NCI-H2196 (cell line): ENCODE results near the gene MAML3.
A peak's percentile ranks its signal among the peaks of the same experiment; 100 is the strongest.

ENCODE experiments used
- DNase-seq: peaks from one replicate; lab custom pipeline; 2025; ENCODE audit not compliant: unreplicated experiment; lab: John Stamatoyannopoulos, UW

The MAML3 gene

DNA sequence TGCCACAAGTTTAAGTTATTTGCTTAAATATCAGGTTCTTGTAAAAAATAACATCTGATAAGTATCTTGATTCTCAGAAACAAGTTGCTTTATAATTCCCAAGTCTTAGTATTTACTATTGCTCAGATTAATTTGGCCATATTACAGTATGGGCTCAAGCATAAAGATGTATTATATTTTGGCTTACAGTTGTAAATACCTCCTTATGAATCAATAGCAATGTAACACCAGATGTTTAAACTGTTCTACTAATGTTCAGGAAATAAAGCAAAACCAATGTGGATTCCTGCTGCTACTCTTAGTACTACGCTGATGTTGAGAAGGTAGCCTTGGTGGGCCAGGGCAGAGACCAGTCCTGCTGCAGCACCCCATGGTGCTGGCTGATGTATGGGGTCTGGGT, 385.6 kb downstream of the MAML3 start:
- no peak for DNase-seq

DNA sequence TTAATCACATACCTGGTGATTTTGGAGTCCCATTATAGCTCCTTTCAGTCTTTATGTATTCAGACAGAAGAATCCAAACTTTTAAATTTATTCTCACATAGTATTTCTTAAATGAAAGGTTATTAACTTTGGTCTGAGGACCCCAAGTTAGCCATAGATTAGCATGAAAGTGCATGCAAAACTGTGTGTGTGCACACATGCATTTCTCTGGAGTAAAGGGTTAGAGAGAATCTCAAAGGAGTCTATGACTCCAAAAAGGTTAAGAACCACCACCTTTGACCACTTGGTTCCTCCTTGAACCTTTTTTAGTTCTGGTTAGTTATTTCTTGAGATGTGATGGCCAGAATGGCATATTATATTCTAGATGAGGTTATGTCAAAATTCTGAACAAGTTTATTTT, 386.4 kb downstream of the MAML3 start:
- DNase-seq: no peak

- DNase-seq: no peak
These were observed 386.8 kb downstream of the MAML3 start for GRCh38 chr4:139767168-139767567.

- DNase-seq: no peak
These were observed 389.2 kb downstream of the MAML3 start for GRCh38 chr4:139764686-139765310.

GRCh38 chr4:139764182-139764581, 389.8 kb downstream of the MAML3 start:
- no peak for DNase-seq

- no peak for DNase-seq
These were observed 390.3 kb downstream of the MAML3 start for GRCh38 chr4:139763672-139764071.

- DNase-seq: no peak
These were observed 390.8 kb downstream of the MAML3 start for GRCh38 chr4:139763205-139763604.

GRCh38 chr4:139762720-139763119, 391.3 kb downstream of the MAML3 start:
- DNase-seq: no peak

GRCh38 chr4:139761461-139761860, 392.5 kb downstream of the MAML3 start:
- no peak for DNase-seq

- no peak for DNase-seq
These were observed 393.4 kb downstream of the MAML3 start for GRCh38 chr4:139760567-139760966.

DNA sequence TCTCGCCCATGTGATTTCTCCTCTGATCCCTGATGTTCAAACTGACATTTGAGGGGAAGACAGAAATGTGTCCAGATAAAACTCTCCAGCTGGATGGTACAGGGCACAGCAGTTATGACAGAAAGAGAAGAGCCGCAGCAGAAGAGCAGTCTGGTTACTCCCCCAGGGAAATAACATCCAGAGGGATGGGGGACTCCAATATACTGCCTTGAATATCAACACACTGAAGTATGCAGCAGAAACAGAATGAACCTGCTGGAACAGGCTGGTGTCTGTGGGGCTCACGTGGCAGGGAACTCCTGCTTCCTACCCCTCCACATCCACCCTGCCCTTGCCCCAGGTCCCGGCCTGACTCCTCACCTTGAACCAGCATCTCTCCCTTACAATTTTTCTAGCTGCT, 394.9 kb downstream of the MAML3 start:
- no peak for DNase-seq

- no peak for DNase-seq
These were observed 397.4 kb downstream of the MAML3 start for GRCh38 chr4:139756391-139757180.

DNA sequence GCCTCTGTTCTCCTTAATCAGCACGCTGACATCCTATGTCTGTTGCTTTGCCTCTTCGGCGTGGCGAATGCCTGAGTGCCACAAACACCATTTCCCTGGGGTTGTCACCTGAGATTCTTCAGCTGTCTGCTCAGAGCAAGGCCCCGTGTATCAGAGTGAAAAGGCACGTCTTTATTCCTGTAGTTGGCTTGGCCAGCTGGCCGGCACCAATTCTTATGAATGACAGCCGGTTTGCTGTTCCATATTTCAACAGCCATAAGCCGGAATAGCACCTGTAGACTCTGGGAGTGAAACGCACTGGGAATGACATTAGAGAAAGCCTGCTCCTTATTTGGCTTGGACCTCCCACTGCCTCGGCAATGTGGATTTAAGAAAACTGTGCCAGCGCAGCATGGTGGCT, 399.0 kb downstream of the MAML3 start:
- DNase-seq: no peak

DNA sequence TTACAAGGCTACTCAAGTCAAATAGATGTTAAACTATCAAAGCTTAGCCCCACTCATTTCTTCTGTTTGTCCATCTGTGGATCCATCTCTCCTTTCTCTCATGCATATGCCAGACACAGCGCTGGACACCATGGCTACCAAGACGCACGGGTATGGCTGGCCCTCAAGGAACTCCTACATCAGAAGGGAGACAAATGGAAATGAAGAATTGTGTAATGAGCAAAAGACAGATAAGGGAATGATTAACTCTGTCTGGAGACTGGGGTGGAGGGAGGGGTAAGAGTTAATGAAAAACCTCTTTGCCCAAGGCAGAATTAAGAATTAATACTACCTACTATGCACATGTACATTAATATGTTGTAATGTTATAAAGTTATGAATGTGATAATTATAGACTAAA, 400.3 kb downstream of the MAML3 start:
- DNase-seq: no peak

DNA sequence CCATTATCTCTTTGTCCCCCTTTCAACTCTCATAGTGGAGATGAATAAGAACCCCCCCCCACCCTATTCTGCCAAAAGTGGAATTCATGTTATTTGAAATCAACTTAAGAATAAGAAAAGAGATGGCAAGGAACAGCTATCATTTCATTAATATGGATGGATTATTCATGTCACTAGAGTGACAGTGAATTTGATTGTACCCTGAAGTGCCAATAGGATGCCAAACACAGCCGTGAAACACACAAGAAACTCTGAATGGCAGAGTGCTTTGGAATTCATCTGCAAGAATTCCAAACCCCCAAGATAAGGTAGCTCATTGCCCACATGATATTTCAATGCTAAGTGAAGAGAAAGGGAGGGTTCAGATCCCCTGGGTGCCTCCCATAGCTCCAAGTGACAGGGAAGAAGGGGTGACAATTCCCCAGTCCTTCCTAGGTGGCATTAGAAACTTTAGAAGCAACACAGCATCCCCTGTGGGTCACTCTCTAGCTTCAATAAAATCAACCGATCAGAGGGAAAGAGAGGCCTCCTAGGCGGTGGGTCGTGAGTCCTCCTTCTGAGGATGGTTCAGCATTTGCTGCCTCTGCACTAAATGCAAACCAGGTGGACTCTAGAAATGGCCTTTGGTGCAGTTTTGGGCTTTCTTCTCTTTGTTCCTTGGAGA, 404.0 kb downstream of the MAML3 start:
- DNase-seq: no peak

- no peak for DNase-seq
These were observed 404.6 kb downstream of the MAML3 start for GRCh38 chr4:139749338-139749737.

DNA sequence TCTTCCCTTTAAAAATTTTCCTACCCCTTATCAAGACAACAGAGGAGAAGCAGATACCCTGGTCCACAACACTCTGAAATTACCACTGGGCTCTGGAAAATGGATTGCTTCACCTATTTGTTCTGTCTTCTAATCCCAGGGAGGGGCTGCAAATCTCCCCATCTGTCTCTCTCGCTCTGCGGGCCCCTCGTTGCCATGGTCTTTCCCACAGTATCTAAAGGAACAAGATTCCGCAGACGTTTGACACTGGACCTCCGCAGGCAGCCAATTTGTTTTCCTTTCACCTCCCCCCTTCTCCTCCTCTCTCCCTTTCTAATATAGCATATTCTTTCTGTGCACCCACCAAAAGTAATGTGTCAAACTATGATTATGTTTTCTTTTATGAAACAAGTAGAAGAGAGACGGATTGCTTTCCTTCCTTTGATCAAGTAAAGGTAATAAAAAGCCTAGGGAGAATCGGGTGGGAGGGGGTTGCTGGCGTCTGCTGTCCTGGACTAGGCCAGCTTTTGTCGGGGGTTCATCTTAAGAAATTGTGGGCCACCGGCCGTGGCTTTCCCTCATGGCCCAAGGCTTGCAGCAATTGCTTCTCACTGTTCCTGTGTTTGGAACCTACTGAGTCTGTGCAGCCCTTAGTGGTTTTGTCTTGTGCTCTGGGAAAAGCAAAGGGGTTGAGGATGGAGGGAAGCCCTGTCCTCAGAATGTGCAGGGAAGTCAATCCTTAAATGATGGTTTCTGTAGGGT, 407.4 kb downstream of the MAML3 start:
- no peak for DNase-seq

DNA sequence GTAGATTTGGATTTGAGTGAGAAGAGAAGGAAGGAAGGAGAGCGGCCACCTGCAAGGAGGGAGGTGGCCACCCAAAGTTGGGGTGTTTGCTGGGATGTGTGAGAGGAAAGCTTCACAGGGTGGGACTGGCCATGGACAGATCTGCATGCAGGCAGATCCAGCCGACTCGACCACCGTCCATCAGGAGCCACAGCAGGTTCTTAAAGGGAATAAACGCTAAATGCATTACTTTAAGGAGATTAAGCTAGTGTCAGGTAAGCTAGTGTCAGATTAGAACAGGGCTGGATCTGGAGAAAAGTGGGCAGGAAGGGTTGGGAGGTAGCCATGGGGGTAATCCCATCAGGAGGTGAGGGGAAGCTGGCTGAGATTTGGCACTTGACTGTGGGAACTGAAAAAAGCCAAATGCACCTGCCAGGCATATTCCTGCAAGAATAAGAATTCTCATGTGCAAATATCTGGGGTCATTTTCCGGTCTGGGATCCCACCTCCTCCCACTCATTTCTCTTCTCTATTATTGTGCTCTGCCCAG, 408.8 kb downstream of the MAML3 start:
- no peak for DNase-seq

DNA sequence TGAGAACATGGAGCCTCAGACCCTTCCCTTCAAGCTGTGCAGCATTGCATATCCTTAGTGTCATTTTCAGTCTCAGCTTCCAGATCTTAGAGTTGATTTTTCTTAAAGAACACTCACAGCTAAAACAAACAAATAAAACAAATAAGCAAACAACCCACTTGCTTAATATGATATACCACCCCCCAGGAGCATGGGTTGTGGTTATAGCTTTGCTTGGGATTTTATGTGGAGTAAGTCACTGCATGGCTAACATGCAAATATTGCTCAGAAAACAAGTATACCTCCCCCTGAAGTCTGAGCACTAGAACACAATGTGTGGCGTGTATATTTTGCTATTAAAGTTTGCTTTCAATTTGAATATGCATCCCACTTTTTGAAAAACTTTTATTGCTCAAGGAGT, 409.8 kb downstream of the MAML3 start:
- DNase-seq: no peak

- no peak for DNase-seq
These were observed 411.0 kb downstream of the MAML3 start for GRCh38 chr4:139743027-139743426.

DNA sequence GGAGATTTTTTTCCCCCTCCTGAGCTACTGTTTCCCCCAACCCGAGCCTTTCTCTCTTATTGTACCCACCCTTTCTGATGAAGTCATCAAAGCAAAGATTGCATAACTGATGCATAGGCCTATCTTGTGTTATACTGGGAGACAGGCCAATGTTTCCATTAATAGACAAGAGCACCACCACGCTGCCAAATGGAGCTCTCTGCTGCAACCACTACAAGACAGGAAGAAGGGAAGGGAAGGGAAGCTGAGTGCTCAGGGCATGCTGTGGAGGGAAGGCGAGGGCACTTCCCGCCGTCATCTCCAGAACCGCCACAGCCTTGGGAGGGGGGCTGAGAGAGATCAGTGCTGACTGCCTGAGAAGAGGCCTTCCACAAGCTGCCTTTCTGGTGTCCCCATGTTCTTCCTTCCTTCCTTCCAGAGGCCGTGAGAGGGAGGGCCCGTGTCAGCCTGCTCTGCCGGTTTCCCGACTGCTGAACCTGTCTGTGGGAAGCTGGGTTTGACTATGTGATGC, 413.4 kb downstream of the MAML3 start:
- peak; percentile 93 for DNase-seq
